Measurements from ENCODE around the gene CBFA2T3.
"Not testable (repeated sequence)": the region's sequence is repeated elsewhere in the genome, so short reads cannot be mapped to it uniquely, and the experiment has no call there.

The CBFA2T3 gene

DNA sequence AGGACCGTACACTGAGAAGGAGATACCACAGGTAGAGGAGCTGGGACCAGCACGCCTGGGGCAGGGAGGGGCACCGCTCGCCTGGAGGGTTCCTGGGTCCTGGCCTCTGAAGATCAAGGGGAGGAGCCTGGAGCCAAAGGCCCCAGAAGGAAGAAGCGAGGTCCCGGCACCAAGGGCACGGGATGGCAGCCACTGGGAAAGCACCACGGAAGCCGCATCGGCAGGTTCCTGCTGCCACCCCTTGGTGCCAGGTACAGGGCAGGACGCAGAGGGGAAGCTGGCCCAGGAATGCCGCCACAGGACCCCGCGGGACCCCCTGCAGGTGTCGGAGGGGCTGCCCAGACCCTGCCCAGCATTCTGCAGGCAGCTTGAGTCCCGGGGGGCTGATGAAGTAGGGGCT is 42.5 kb upstream of the CBFA2T3 start:
- H4K20me1 ChIP-seq (ENCODE audit: insufficient read depth, low read length): no peaks in the 10 kb centered on the region
- no peaks in the 10 kb centered on the region for H3K4me1 ChIP-seq (ENCODE audit: insufficient read depth, low read length)
- no peaks in the 10 kb centered on the region for H3K79me2 ChIP-seq (ENCODE audit: insufficient read depth, low read length)
- DNase-seq: no peak
- no peak overlapping the region for H3K4me2 ChIP-seq (ENCODE audit: insufficient read depth, low read length)
- no peak overlapping the region for H3K9ac ChIP-seq (ENCODE audit: low read depth, low read length)
- no peaks in the 10 kb centered on the region for H3K9me3 ChIP-seq (ENCODE audit: insufficient read depth, low read length, severe bottlenecking)
- no peaks in the 10 kb centered on the region for H3K36me3 ChIP-seq (ENCODE audit: insufficient read depth, low read length)
- ATAC-seq (ENCODE audit: insufficient read depth, low read depth): no peak
- TF ChIP-seq EZH2 (IDR thresholded peaks at IDR 0.05; ENCODE audit: borderline replicate concordance, low read depth, low read length, severe bottlenecking): no peak
- TF ChIP-seq CTCF (IDR thresholded peaks at IDR 0.05; ENCODE audit: borderline replicate concordance, extremely low read depth, low read length, poor library complexity, severe bottlenecking): no peak
- no peaks in the 10 kb centered on the region for H3K27me3 ChIP-seq (ENCODE audit: insufficient read depth, low read length, poor library complexity)
- no peak overlapping the region for H3K27ac ChIP-seq (ENCODE audit: low read length)
- no peak overlapping the region for H3K4me3 ChIP-seq (ENCODE audit: low read depth in 1 of 2, low read length in 2 of 2)
- no peak overlapping the region for H2AFZ ChIP-seq (ENCODE audit: low read depth, low read length)

- no peak for ATAC-seq (ENCODE audit: insufficient read depth, low read depth)
- no peaks in the 10 kb centered on the region for H3K4me1 ChIP-seq (ENCODE audit: insufficient read depth, low read length)
- DNase-seq: no peak
Observed at GRCh38 chr16:89018282-89019158, 41.5 kb upstream of the CBFA2T3 start.

GRCh38 chr16:89017543-89018281 is 40.7 kb upstream of the CBFA2T3 start:
- no peaks in the 10 kb centered on the region for H3K79me2 ChIP-seq (ENCODE audit: insufficient read depth, low read length)
- no peaks in the 10 kb centered on the region for H3K27me3 ChIP-seq (ENCODE audit: insufficient read depth, low read length, poor library complexity)
- no peaks in the 10 kb centered on the region for H3K9me3 ChIP-seq (ENCODE audit: insufficient read depth, low read length, severe bottlenecking)
- H3K27ac ChIP-seq (ENCODE audit: low read length): no peak overlapping the region
- no peaks in the 10 kb centered on the region for H3K36me3 ChIP-seq (ENCODE audit: insufficient read depth, low read length)
- ATAC-seq (ENCODE audit: insufficient read depth, low read depth) (no peak), DNase-seq (no peak)
- no peak overlapping the region for H3K9ac ChIP-seq (ENCODE audit: low read depth, low read length)
- no peaks in the 10 kb centered on the region for H4K20me1 ChIP-seq (ENCODE audit: insufficient read depth, low read length)
- H3K4me3 ChIP-seq (ENCODE audit: low read depth in 1 of 2, low read length in 2 of 2): no peak overlapping the region
- H3K4me1 ChIP-seq (ENCODE audit: insufficient read depth, low read length): no peaks in the 10 kb centered on the region
- no peak for TF ChIP-seq CTCF (IDR thresholded peaks at IDR 0.05; ENCODE audit: borderline replicate concordance, extremely low read depth, low read length, poor library complexity, severe bottlenecking)
- TF ChIP-seq EZH2 (IDR thresholded peaks at IDR 0.05; ENCODE audit: borderline replicate concordance, low read depth, low read length, severe bottlenecking): no peak
- no peak overlapping the region for H2AFZ ChIP-seq (ENCODE audit: low read depth, low read length)
- H3K4me2 ChIP-seq (ENCODE audit: insufficient read depth, low read length): no peak overlapping the region

More at GRCh38 chr16:89018282-89019158, 41.5 kb upstream of the CBFA2T3 start:
- Histone ChIP-seq H3K9ac (ENCODE audit: low read depth, low read length) (no peak overlapping the region), H3K27ac (ENCODE audit: low read length) (no peak overlapping the region), H4K20me1 (ENCODE audit: insufficient read depth, low read length) (no peaks in the 10 kb centered on the region), H3K4me3 (ENCODE audit: low read depth in 1 of 2, low read length in 2 of 2) (no peak overlapping the region), H2AFZ (ENCODE audit: low read depth, low read length) (no peak overlapping the region), H3K79me2 (ENCODE audit: insufficient read depth, low read length) (no peaks in the 10 kb centered on the region), H3K4me2 (ENCODE audit: insufficient read depth, low read length) (no peak overlapping the region), H3K36me3 (ENCODE audit: insufficient read depth, low read length) (no peaks in the 10 kb centered on the region), H3K9me3 (ENCODE audit: insufficient read depth, low read length, severe bottlenecking) (no peaks in the 10 kb centered on the region), H3K27me3 (ENCODE audit: insufficient read depth, low read length, poor library complexity) (no peaks in the 10 kb centered on the region)
- TF ChIP-seq CTCF (IDR thresholded peaks at IDR 0.05; ENCODE audit: borderline replicate concordance, extremely low read depth, low read length, poor library complexity, severe bottlenecking) (no peak), EZH2 (IDR thresholded peaks at IDR 0.05; ENCODE audit: borderline replicate concordance, low read depth, low read length, severe bottlenecking) (no peak)

GRCh38 chr16:89016561-89016960 is 39.6 kb upstream of the CBFA2T3 start:
- not testable (repeated sequence) for H3K36me3 ChIP-seq (ENCODE audit: insufficient read depth, low read length); H3K27me3 ChIP-seq (ENCODE audit: insufficient read depth, low read length, poor library complexity); H3K9me3 ChIP-seq (ENCODE audit: insufficient read depth, low read length, severe bottlenecking); H3K4me3 ChIP-seq (ENCODE audit: low read depth in 1 of 2, low read length in 2 of 2); H3K4me2 ChIP-seq (ENCODE audit: insufficient read depth, low read length); H4K20me1 ChIP-seq (ENCODE audit: insufficient read depth, low read length); H3K79me2 ChIP-seq (ENCODE audit: insufficient read depth, low read length); H2AFZ ChIP-seq (ENCODE audit: low read depth, low read length); H3K9ac ChIP-seq (ENCODE audit: low read depth, low read length); H3K27ac ChIP-seq (ENCODE audit: low read length); ATAC-seq (ENCODE audit: insufficient read depth, low read depth); H3K4me1 ChIP-seq (ENCODE audit: insufficient read depth, low read length); DNase-seq

Measured in DND-41 (cell line).